HepG2 (cell line): Measurements from ENCODE around the gene TMEM258. TPM values are rescaled to one million over a fixed set of nuclear protein-coding genes. Genes with fewer than 3 reads are reported as not detected.

Source experiments
- ATAC-seq: fragments of 200-7000 bp; cut with Tn5 transposase; 3 replicates; pipeline ENCODE4 v1.9.1; 2020; ENCODE audit warnings: mild to moderate bottlenecking, moderate library complexity
- BruUV-seq: library from RNA; stranded (reverse); fragments of 400-500 nt; replicated peaks from 2 replicates; lab custom pipeline; 2021; lab: Mats Ljungman, UMichigan
- CTCF ChIA-PET: fragments of 300-600 bp; formaldehyde crosslinking; extraction: SDS; loops from one replicate; lab custom pipeline; 2021; ENCODE audit warnings: low total read pairs, inconsistent platforms, low intra/inter-chr PET ratio; lab: Yijun Ruan, JAX
- POLR2A ChIA-PET: fragments of 350-600 bp; sonication (Branson Sonifier 250); formaldehyde crosslinking; loops from one replicate; lab custom pipeline; 2020; ENCODE audit warnings: antibody characterized with exemption, inconsistent platforms; lab: Yijun Ruan, JAX
- DNase-seq: peaks from one replicate; pipeline ENCODE4 v3.0.0-alpha.2; 2015; ENCODE audit warnings: low spot score
- FAIRE-seq: peaks from 3 replicates; lab custom pipeline; 2011; peaks lifted over from hg19 to GRCh38; lab: Jason Lieb, UNC
- H2AFZ ChIP-seq: one replicate; pipeline ENCODE4 v1.6.1; 2011; ENCODE audit warnings: low read length, inconsistent platforms
- H3K27ac ChIP-seq: fragments of 300-600 bp; 3 replicates; pipeline ENCODE4 v1.8.0; 2011; ENCODE audit warnings: mixed run types, mild to moderate bottlenecking, mixed read lengths, low read length, inconsistent platforms; ENCODE audit not compliant: insufficient read depth; ENCODE audit errors: extremely low read length
- H3K27me3 ChIP-seq, 2 experiments: fragments of 200-600 bp in 1 of 2; 2 replicates in 1 of 2; 3 replicates in 1 of 2; pipeline versions ENCODE4 v1.6.0 to v1.8.0; 2011; ENCODE audit warnings: low read length in 2 of 2, mild to moderate bottlenecking in 2 of 2, moderate library complexity in 2 of 2, inconsistent platforms in 1 of 2; ENCODE audit not compliant: insufficient read depth in 2 of 2, control insufficient read depth in 1 of 2
- H3K36me3 ChIP-seq, 2 experiments: fragments of 200-600 bp in 1 of 2; replicated peaks in 1 of 2; 2 replicates in 1 of 2; 3 replicates in 1 of 2; pipeline versions ENCODE4 v1.5.1 to v1.8.0; 2011; ENCODE audit warnings: low read length in 2 of 2, inconsistent platforms in 1 of 2; ENCODE audit not compliant: insufficient read depth in 2 of 2, control insufficient read depth in 1 of 2
- H3K4me1 ChIP-seq: 2 replicates; pipeline ENCODE4 v1.5.1; 2012; ENCODE audit warnings: low read length, inconsistent platforms; ENCODE audit not compliant: insufficient read depth
- H3K4me2 ChIP-seq: 2 replicates; pipeline ENCODE4 v1.6.0; 2011; ENCODE audit warnings: low read depth, low read length, inconsistent platforms
- H3K4me3 ChIP-seq, 3 experiments: fragments of 200-600 bp in 1 of 3; sonication (generic), shearing (Covaris generic) in 1 of 3; replicated peaks in 1 of 3; 2 replicates each; pipeline ENCODE4 v1.5.1; 2011 to 2016; ENCODE audit warnings: low read length in 3 of 3, inconsistent platforms in 2 of 3, low read depth in 2 of 3, mild to moderate bottlenecking in 2 of 3, control low read depth in 1 of 3, mixed read lengths in 1 of 3; ENCODE audit not compliant: insufficient read depth in 1 of 3
- H3K79me2 ChIP-seq: one replicate; pipeline ENCODE4 v1.6.1; 2011; ENCODE audit warnings: low read length, inconsistent platforms; ENCODE audit not compliant: insufficient read depth
- H3K9ac ChIP-seq: 2 replicates; pipeline ENCODE4 v1.6.0; 2011; ENCODE audit warnings: mild to moderate bottlenecking, low read depth, low read length, inconsistent platforms; ENCODE audit not compliant: insufficient read depth
- H3K9me3 ChIP-seq: 2 replicates; pipeline ENCODE4 v1.5.1; 2012; ENCODE audit warnings: mild to moderate bottlenecking, low read length
- H4K20me1 ChIP-seq: 2 replicates; pipeline ENCODE4 v1.6.0; 2011; ENCODE audit warnings: inconsistent platforms, mild to moderate bottlenecking, low read length, moderate library complexity; ENCODE audit not compliant: insufficient read depth
- AGO1 ChIP-seq: fragments of 200-400 bp; formaldehyde crosslinking; IDR thresholded peaks from 2 replicates; pipeline ENCODE4 v1.6.1; 2017; ENCODE audit warnings: mild to moderate bottlenecking, low read depth, low read length, moderate library complexity; ENCODE audit not compliant: poor library complexity, severe bottlenecking
- EEA1 ChIP-seq: sonication (generic); formaldehyde crosslinking; IDR thresholded peaks from 2 replicates; pipeline ENCODE4 v1.5.1; 2020; ENCODE audit warnings: mild to moderate bottlenecking, missing genetic modification reagents, borderline replicate concordance
- NCOA1 ChIP-seq: sonication (generic); formaldehyde crosslinking; IDR thresholded peaks from 2 replicates; pipeline ENCODE4 v1.9.0; 2021; ENCODE audit warnings: missing genetic modification reagents
- NFYC ChIP-seq: IDR thresholded peaks from 2 replicates; pipeline ENCODE4 v1.6.1; 2016; ENCODE audit warnings: missing genetic modification reagents, missing compliant biosample characterization
- SIN3B ChIP-seq: fragments of 150-350 bp; IDR thresholded peaks from 2 replicates; pipeline ENCODE4 v1.6.1; 2014; ENCODE audit warnings: low read length
- ZFP41 ChIP-seq: sonication (generic); formaldehyde crosslinking; IDR thresholded peaks from 2 replicates; pipeline ENCODE4 v1.4.0; 2020; ENCODE audit warnings: mild to moderate bottlenecking, missing genetic modification reagents, borderline replicate concordance
- ZNF318 ChIP-seq: sonication (generic); formaldehyde crosslinking; IDR thresholded peaks from 2 replicates; pipeline ENCODE4 v1.4.0; 2020; ENCODE audit warnings: mild to moderate bottlenecking, missing genetic modification reagents
- ZNF350 ChIP-seq: sonication (generic); formaldehyde crosslinking; IDR thresholded peaks from 2 replicates; pipeline ENCODE4 v1.4.0; 2020; ENCODE audit warnings: mild to moderate bottlenecking, low read depth, missing genetic modification reagents, borderline replicate concordance
- ZNF44 ChIP-seq: sonication (generic); formaldehyde crosslinking; IDR thresholded peaks from 2 replicates; pipeline ENCODE4 v1.5.1; 2020; ENCODE audit warnings: mild to moderate bottlenecking, missing genetic modification reagents
- ZNF883 ChIP-seq: sonication (generic); formaldehyde crosslinking; IDR thresholded peaks from 2 replicates; pipeline ENCODE4 v1.5.1; 2020; ENCODE audit warnings: mild to moderate bottlenecking, missing genetic modification reagents; ENCODE audit errors: not compliant biosample characterization
- ZSCAN22 ChIP-seq: sonication (generic); formaldehyde crosslinking; IDR thresholded peaks from 2 replicates; pipeline ENCODE4 v1.4.0; 2020; ENCODE audit warnings: mild to moderate bottlenecking, missing genetic modification reagents
- WGBS: methylation state at CpG from one replicate; pipeline ENCODE4 v1.1.6; 2017; ENCODE audit warnings: low lambda C conversion rate; 5-methylcytosine and 5-hydroxymethylcytosine counted together
- in situ Hi-C: cut with HindIII; loops from 2 replicates; pipeline ENCODE4 v1.10.0; 2017; ENCODE audit warnings: low pct_unique_long_range_greater_than_20kb; ENCODE audit not compliant: extremely low pct_ligation_motif_present
- intact Hi-C: fragments of 100-400 bp; cut with micrococcal nuclease; formaldehyde crosslinking; loops from one replicate; pipeline ENCODE4 v1.10.0; 2022; ENCODE audit not compliant: unreplicated experiment
- polyA plus RNA-seq, 8 experiments: library from polyadenylated mRNA; depleted of rRNA in 3 of 8; stranded (reverse) in 7 of 8; unstranded in 1 of 8; fragments of >200 nt; fragmentation: Illumina TruSeq in 4 of 8; extraction: Trizol in 4 of 8; gene quantifications; 2 replicates each; pipeline versions ENCODE4 v1.2.1 to v1.2.3, GENCODE V29; 2011 to 2016; ENCODE audit warnings: low read depth in 4 of 8, missing spikeins in 1 of 8, mixed read lengths in 1 of 8; ENCODE audit not compliant: insufficient read depth in 1 of 8
- total RNA-seq, 5 experiments: library from RNA; depleted of rRNA; stranded (reverse); fragments of >200 nt; fragmentation: Illumina TruSeq; extraction: Trizol; gene quantifications; 2 replicates each; pipeline ENCODE4 v1.2.3, GENCODE V29; 2016; ENCODE audit warnings: low read depth in 1 of 5

Gene TMEM258
- total and polyA plus RNA-seq, 2 of the 13 experiments (the other 11 are each of a cell fraction or from before 2014, with no cell fraction given), result 175 to 424 TPM

GRCh38 chr11:61833926-61834277, 41.5 kb upstream of the TMEM258 start:
- DNase-seq (no peak), FAIRE-seq (no peak), ATAC-seq (no peak)
- ChIA-PET POLR2A (no interaction called here), CTCF (no interaction called here)
- no peak overlapping the region for H3K9ac ChIP-seq
- H3K4me2 ChIP-seq, result no peak overlapping the region
- TF ChIP-seq ZSCAN22 (CRISPR knock-in tag), result no peak
- TF ChIP-seq ZFP41, result no peak
- H2AFZ ChIP-seq, result no peak overlapping the region
- H4K20me1 ChIP-seq, result no peaks in the 10 kb centered on the region
- 92% methylated on average over 12 of the region's 12 CpGs for WGBS
- no peaks in the 10 kb centered on the region for H3K27me3 ChIP-seq
- H3K36me3 ChIP-seq, result peaks cover 0 to under 1% of the 10 kb centered on the region in 2 experiments; a peak in 2 of 5 replicates
- H3K9me3 ChIP-seq, result no peaks in the 10 kb centered on the region
- intact Hi-C loops, result loop anchor here (1.0 kb wide), 1 partner anchor 36 kb away; no protein-coding TSS in a partner anchor
- H3K79me2 ChIP-seq, result peaks cover 29% of the 10 kb centered on the region
- no peak overlapping the region for H3K4me3 ChIP-seq
- H3K4me1 ChIP-seq, result peaks cover 29% of the 10 kb centered on the region
- BruUV-seq, result no TSS peak
- in situ Hi-C loops, result no loop called here
- H3K27ac ChIP-seq, result no peak overlapping the region

GRCh38 chr11:61833471-61833870, 41.1 kb upstream of the TMEM258 start:
- ATAC-seq (no peak), FAIRE-seq (no peak), DNase-seq (no peak)
- in situ Hi-C loops (no loop called here), intact Hi-C loops (loop anchor here (1.0 kb wide), 1 partner anchor 35 kb away; no protein-coding TSS in a partner anchor)
- ChIA-PET POLR2A (no interaction called here), CTCF (no interaction called here)
- no peaks in the 10 kb centered on the region for H3K27me3 ChIP-seq
- H3K79me2 ChIP-seq, result peaks cover 33% of the 10 kb centered on the region
- H2AFZ ChIP-seq, result no peak overlapping the region
- H3K27ac ChIP-seq, result no peak overlapping the region
- H3K4me3 ChIP-seq, result no peak overlapping the region
- peaks cover 29% of the 10 kb centered on the region for H3K4me1 ChIP-seq
- no peaks in the 10 kb centered on the region for H4K20me1 ChIP-seq
- no peaks in the 10 kb centered on the region; a peak in 2 of 5 replicates for H3K36me3 ChIP-seq
- H3K9ac ChIP-seq, result no peak overlapping the region
- no TSS peak for BruUV-seq
- H3K4me2 ChIP-seq, result no peak overlapping the region
- WGBS, result 95% methylated on average over 11 of the region's 11 CpGs
- no peaks in the 10 kb centered on the region for H3K9me3 ChIP-seq
- no peak for TF ChIP-seq ZNF318 (CRISPR knock-in tag)
- TF ChIP-seq AGO1, result no peak
- no peak for TF ChIP-seq ZNF44 (CRISPR knock-in tag)
- TF ChIP-seq EEA1 (CRISPR knock-in tag), result no peak
- no peak for TF ChIP-seq ZNF883 (CRISPR knock-in tag)
- no peak for TF ChIP-seq NFYC (CRISPR knock-in tag)
- no peak for TF ChIP-seq ZNF350 (CRISPR knock-in tag)
- TF ChIP-seq ZSCAN22 (CRISPR knock-in tag), result no peak
- no peak for TF ChIP-seq SIN3B
- no peak for TF ChIP-seq NCOA1
